A673 (cell line): ENCODE data around the gene GRIA1. TPM values are rescaled to one million over a fixed set of nuclear protein-coding genes. Genes with fewer than 3 reads are reported as not detected.
"Not testable (repeated sequence)": the region's sequence is repeated elsewhere in the genome, so short reads cannot be mapped to it uniquely, and the experiment has no call there.

Experiments
- BruUV-seq: library from RNA; stranded (reverse); fragments of 400-500 nt; replicated peaks from 2 replicates; lab custom pipeline; 2021; lab: Mats Ljungman, UMichigan
- CTCF ChIA-PET: fragments of 300-600 bp; sonication (Branson Sonifier 250); formaldehyde crosslinking; loops from one replicate; lab custom pipeline; 2022; ENCODE audit warnings: antibody characterized with exemption; lab: Charles Lee
- POLR2A ChIA-PET: fragments of 300-600 bp; sonication (Branson Sonifier 250); formaldehyde crosslinking; loops from one replicate; lab custom pipeline; 2022; ENCODE audit warnings: antibody characterized with exemption; ENCODE audit not compliant: low non-redundant PET; lab: Charles Lee
- DNase-seq: peaks from one replicate; pipeline ENCODE4 v3.0.0-alpha.2; 2015; ENCODE audit warnings: low spot score
- H3K27ac ChIP-seq: fragments of 200-600 bp; sonication (generic); 2 replicates; pipeline ENCODE4 v1.5.1; 2016; ENCODE audit warnings: mixed run types, low read depth, mild to moderate bottlenecking, mixed read lengths, antibody characterized with exemption, low read length; ENCODE audit not compliant: poor library complexity, severe bottlenecking
- H3K27me3 ChIP-seq: fragments of 200-600 bp; sonication (generic); replicated peaks from 2 replicates; pipeline ENCODE4 v1.6.1; 2017; ENCODE audit warnings: mixed run types, low read depth, mild to moderate bottlenecking, mixed read lengths, antibody characterized with exemption, low read length; ENCODE audit not compliant: insufficient read depth, poor library complexity
- H3K36me3 ChIP-seq: fragments of 200-600 bp; sonication (generic); 2 replicates; pipeline ENCODE4 v1.6.1; 2016; ENCODE audit warnings: mixed run types, mild to moderate bottlenecking, mixed read lengths, antibody characterized with exemption, low read length; ENCODE audit not compliant: insufficient read depth, poor library complexity, severe bottlenecking
- H3K4me1 ChIP-seq: fragments of 200-600 bp; sonication (generic); 2 replicates; pipeline ENCODE4 v1.6.1; 2017; ENCODE audit warnings: mixed run types, mild to moderate bottlenecking, mixed read lengths, antibody characterized with exemption, low read length; ENCODE audit not compliant: insufficient read depth, poor library complexity, severe bottlenecking
- H3K4me3 ChIP-seq: fragments of 200-600 bp; sonication (generic); 2 replicates; pipeline ENCODE4 v1.5.1; 2016; ENCODE audit warnings: low read depth, mixed run types, mild to moderate bottlenecking, mixed read lengths, low read length; ENCODE audit not compliant: poor library complexity, severe bottlenecking
- H3K9me3 ChIP-seq: fragments of 200-600 bp; sonication (generic); 2 replicates; pipeline ENCODE4 v1.6.1; 2016; ENCODE audit warnings: mixed run types, low read depth, mild to moderate bottlenecking, mixed read lengths, antibody characterized with exemption, low read length; ENCODE audit not compliant: poor library complexity, severe bottlenecking
- CTCF ChIP-seq: fragments of 300-800, 200-600 bp; sonication (generic); conservative IDR thresholded peaks from 2 replicates; pipeline ENCODE4 v1.5.1; 2017; ENCODE audit warnings: low read depth, mild to moderate bottlenecking, antibody characterized with exemption, low read length, moderate library complexity, mixed read lengths
- EZH2 ChIP-seq: fragments of 200-600 bp; sonication (generic); IDR thresholded peaks from 2 replicates; pipeline ENCODE4 v1.6.1; 2017; ENCODE audit warnings: borderline replicate concordance, low read depth, mild to moderate bottlenecking, mixed read lengths, antibody characterized with exemption, low read length; ENCODE audit not compliant: poor library complexity, severe bottlenecking
- intact Hi-C: fragments of 100-400 bp; cut with micrococcal nuclease; formaldehyde crosslinking; loops from one replicate; pipeline ENCODE4 v1.10.0; 2022; ENCODE audit not compliant: unreplicated experiment
- total RNA-seq: library from RNA; stranded (reverse); gene quantifications from 2 replicates; pipeline ENCODE4 v1.2.3, GENCODE V29; 2021

The GRIA1 gene
- total RNA-seq, 1 experiment from 2014 or later, result 0.69 TPM

- intact Hi-C loops, result no loop called here
- H3K9me3 ChIP-seq, result no peaks in the 10 kb centered on the region
- no TSS peak for BruUV-seq
- no peaks in the 10 kb centered on the region for H3K36me3 ChIP-seq
- H3K27ac ChIP-seq, result no peak overlapping the region
- POLR2A ChIA-PET, result no interaction called here
- no peak for TF ChIP-seq EZH2
- no peak for TF ChIP-seq CTCF
- DNase-seq, result no peak
- no peaks in the 10 kb centered on the region for H3K4me1 ChIP-seq
- peaks cover 3% of the 10 kb centered on the region for H3K27me3 ChIP-seq
- H3K4me3 ChIP-seq, result no peak overlapping the region
- CTCF ChIA-PET, result no interaction called here
Measured at GRCh38 chr5:153719324-153719723, 228.9 kb downstream of the GRIA1 start.

GRCh38 chr5:153723022-153723610 is 232.6 kb downstream of the GRIA1 start:
- POLR2A ChIA-PET, CTCF ChIA-PET: not testable (repeated sequence)

GRCh38 chr5:153742060-153742459 is 251.6 kb downstream of the GRIA1 start:
- ChIA-PET POLR2A (no interaction called here), CTCF (no interaction called here)
- intact Hi-C loops, result no loop called here
- DNase-seq, result no peak
- no TSS peak for BruUV-seq
- H3K27me3 ChIP-seq, result no peaks in the 10 kb centered on the region
- H3K27ac ChIP-seq, result no peak overlapping the region
- no peak for TF ChIP-seq EZH2
- no peak for TF ChIP-seq CTCF
- no peaks in the 10 kb centered on the region for H3K36me3 ChIP-seq
- no peaks in the 10 kb centered on the region for H3K4me1 ChIP-seq
- no peaks in the 10 kb centered on the region for H3K9me3 ChIP-seq
- H3K4me3 ChIP-seq, result no peak overlapping the region

More at GRCh38 chr5:153723022-153723610, 232.6 kb downstream of the GRIA1 start:
- H3K9me3 ChIP-seq, H3K27me3 ChIP-seq, DNase-seq, H3K36me3 ChIP-seq, BruUV-seq, intact Hi-C loops, H3K4me1 ChIP-seq, H3K27ac ChIP-seq, H3K4me3 ChIP-seq: not testable (repeated sequence)

GRCh38 chr5:153744751-153745150 is 254.3 kb downstream of the GRIA1 start:
- Histone ChIP-seq H3K4me1 (no peaks in the 10 kb centered on the region), H3K27me3 (no peaks in the 10 kb centered on the region), H3K27ac (no peak overlapping the region), H3K9me3 (no peaks in the 10 kb centered on the region), H3K4me3 (no peak overlapping the region), H3K36me3 (no peaks in the 10 kb centered on the region)
- intact Hi-C loops, result no loop called here
- no TSS peak for BruUV-seq
- POLR2A ChIA-PET, result no interaction called here
- DNase-seq, result no peak
- TF ChIP-seq CTCF, result no peak
- TF ChIP-seq EZH2, result no peak
- CTCF ChIA-PET, result no interaction called here
